GM10266 (cell line): ENCODE data around the gene ADIPOR2.
"Not testable (repeated sequence)": the region's sequence is repeated elsewhere in the genome, so short reads cannot be mapped to it uniquely, and the experiment has no call there.

Source experiments
- DNase-seq: peaks from one replicate; pipeline ENCODE4 v3.0.0; 2012; ENCODE audit errors: extremely low spot score
- TF ChIP-seq, protein P1 (sequence below): IDR thresholded peaks from 2 replicates; pipeline ENCODE4 v1.5.1; 2012; ENCODE audit warnings: mild to moderate bottlenecking, low read depth; ENCODE audit not compliant: control insufficient read depth, insufficient read depth; ENCODE audit errors: missing control alignments

Gene ADIPOR2

DNA sequence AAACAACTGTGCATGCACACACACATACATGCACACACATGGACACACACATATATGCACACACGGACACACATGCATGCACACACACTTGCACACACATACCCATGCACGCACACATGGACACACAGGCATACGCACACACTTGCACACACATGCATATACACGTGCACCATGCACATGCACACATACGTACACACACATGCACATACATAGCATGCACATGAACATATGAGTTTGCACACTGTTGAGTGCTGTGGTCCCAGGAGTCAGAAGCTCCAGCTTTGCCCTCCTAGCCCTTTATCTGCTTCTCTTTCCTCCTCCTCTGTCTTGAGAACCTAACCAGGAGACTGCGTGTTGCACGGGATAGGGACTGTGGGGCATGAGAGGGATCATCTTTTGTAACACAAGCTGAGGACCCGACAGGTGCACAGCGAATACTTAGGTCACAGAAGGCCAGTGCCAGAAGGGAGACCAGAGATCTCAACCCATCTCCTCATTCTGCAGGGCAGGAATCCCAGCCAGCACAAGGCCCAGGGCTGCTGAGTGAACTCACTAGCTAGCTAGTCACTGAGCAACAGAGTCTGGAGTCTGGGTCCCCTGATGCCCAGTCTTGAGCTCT lies 126.0 kb downstream of the ADIPOR2 start:
- DNase-seq, result no peak
- TF ChIP-seq, protein P1, sequence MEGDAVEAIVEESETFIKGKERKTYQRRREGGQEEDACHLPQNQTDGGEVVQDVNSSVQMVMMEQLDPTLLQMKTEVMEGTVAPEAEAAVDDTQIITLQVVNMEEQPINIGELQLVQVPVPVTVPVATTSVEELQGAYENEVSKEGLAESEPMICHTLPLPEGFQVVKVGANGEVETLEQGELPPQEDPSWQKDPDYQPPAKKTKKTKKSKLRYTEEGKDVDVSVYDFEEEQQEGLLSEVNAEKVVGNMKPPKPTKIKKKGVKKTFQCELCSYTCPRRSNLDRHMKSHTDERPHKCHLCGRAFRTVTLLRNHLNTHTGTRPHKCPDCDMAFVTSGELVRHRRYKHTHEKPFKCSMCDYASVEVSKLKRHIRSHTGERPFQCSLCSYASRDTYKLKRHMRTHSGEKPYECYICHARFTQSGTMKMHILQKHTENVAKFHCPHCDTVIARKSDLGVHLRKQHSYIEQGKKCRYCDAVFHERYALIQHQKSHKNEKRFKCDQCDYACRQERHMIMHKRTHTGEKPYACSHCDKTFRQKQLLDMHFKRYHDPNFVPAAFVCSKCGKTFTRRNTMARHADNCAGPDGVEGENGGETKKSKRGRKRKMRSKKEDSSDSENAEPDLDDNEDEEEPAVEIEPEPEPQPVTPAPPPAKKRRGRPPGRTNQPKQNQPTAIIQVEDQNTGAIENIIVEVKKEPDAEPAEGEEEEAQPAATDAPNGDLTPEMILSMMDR, result no peak

DNA sequence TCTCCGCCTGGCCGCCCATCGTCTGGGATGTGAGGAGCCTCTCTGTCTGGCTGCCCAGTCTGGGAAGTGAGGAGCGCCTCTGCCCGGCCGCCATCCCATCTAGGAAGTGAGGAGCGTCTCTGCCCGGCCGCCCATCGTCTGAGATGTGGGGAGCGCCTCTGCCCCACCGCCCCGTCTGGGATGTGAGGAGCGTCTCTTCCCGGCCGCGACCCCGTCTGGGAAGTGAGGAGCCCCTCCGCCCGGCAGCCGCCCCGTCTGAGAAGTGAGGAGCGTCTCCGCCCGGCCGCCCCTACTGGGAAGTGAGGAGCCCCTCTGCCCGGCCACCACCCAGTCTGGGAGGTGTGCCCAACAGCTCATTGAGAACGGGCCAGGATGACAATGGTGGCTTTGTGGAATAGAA lies 127.1 kb downstream of the ADIPOR2 start:
- not testable (repeated sequence) for DNase-seq

DNA sequence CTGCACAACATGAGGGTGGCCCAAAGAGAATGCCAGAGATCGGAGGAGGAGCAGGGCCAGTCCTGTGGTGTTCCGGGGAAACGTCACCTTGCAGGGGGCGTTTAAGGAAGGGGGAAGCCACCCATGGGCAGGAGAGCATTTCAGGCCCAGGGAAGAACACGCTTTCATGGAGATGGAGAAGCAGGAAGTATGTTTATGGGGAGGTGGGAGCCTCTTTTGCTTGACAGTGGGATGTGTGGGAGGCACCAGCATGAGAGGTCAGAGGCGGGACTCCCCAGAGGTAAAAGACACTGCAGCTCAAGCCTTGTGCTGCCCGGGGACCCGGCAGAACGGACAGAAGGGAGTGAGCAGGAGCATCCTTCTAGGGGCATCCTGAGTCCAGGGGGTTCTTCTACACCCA lies 128.2 kb downstream of the ADIPOR2 start:
- TF ChIP-seq, protein P1, result no peak
- no peak for DNase-seq

DNA sequence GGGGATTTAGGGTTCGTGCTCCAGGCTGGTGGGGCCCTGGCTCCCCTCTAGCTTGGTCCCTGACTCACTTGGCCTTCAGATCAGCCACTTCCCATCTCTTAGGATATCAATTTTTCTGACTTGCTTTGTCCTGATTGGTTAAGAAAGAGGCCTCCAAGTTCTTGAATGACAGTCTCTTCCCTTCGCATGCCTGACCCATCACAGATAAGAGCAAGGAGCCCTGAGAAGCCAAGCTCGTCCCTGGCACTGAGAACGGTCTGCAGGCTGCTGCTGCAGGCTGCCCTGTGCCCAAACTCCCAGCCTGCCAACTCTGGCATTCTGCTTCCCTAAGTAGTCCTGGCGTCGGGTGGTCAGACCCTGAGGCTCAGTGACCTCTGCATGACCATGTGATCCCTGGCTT lies 128.7 kb downstream of the ADIPOR2 start:
- no peak for DNase-seq

DNA sequence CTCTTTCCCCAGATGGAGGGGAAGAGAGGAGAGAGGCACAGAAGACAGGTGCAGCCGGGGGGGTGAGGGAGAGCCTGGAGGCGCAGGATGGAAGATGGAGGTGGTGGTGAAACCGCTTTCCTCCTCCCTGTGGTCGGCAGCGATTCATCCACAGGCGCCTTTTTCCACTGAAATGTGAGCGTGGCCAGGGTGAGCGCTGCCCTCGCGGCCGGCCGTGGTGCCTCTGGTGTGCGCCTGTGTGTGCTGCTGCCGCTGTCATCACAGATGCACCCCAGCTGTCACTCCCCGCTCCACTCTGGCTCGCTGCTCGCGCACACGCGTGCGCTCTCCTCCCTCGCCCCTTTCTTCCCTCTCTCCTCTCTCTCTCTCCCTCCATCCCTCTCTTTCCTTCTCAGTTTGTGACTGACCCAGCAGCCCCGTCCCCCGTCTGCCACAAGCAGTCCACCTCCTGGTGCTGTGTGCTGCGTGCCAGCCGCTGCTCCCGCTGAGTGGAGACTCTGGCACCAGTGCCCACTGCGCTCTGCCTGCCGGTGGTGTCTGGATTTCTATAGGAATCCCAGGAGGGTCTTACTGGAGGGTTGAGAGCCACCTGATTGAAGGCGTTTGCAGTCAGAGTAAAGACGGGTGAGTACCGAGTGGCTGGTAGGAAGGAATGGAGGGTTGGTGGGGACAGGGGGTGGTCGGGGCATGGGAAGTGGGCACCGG lies 129.5 kb downstream of the ADIPOR2 start, which contains the start of gene LRTM2:
Gene LRTM2, plus strand, starts transcription at position 375 of the 705 bp plus-strand sequence. CDS start 7,584 bp downstream, outside the sequence.
- DNase-seq, result no peak
- TF ChIP-seq, protein P1, result no peak

More for the DNA sequence above, 128.7 kb downstream of the ADIPOR2 start:
- TF ChIP-seq, protein P1, result no peak

DNA sequence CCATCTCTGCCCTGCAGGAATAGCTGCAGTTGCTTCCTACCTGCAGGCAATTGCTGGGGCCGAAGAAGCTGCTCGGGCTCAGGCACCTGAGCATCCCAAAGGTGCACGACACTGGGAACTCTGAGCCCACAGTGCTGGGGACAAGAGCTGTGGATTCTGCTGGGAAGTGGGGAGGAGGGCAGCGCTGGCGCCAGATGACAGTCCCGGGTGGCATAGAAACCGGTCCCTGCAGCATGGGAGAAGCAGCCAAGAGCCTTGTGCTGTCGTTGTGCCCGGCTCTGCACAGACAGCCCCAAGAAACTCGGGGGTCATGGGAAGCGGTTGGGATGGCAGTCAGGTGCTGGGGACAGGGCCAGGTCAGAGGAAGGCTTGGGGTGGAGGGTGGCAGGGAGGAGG lies 130.0 kb downstream of the ADIPOR2 start:
- no peak for DNase-seq
- TF ChIP-seq, protein P1, result no peak

DNA sequence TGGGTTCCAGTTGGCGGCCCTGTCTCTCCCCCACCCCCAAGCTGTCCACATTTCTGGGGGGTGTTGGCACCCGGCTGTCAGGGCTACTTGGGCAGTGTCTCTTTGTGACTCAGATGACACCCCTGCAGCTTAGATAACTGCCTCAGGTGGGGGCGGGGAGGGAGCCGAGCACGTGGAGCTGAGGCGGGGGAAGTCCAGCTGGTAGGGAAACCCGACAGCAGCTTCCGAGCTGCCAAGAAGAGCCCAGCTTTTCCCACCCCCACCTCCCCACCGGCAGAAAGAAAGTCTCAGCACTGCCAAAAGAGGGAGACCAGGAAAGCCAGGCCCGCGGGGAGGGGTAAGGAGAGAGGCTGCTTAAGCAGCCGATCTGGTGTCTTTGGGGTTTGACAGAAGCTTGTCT lies 130.9 kb downstream of the ADIPOR2 start:
- DNase-seq, result no peak
- TF ChIP-seq, protein P1, result no peak
